B cell (primary cell): ENCODE data around the gene PET100. TPM values are rescaled to one million over a fixed set of nuclear protein-coding genes. Genes with fewer than 3 reads are reported as not detected.

Experiments used
- ATAC-seq: fragments of 200-7000 bp; cut with Tn5 transposase; one replicate; pipeline ENCODE4 v1.10.0; 2021; ENCODE audit warnings: low read depth, mild to moderate bottlenecking, moderate number of reproducible peaks, moderate library complexity
- CTCF ChIA-PET: fragments of 350-600 bp; sonication (Branson Sonifier 250); formaldehyde crosslinking; loops from one replicate; lab custom pipeline; 2021; ENCODE audit warnings: antibody characterized with exemption, inconsistent platforms; lab: Charles Lee
- POLR2A ChIA-PET: fragments of 350-600 bp; sonication (Branson Sonifier 250); formaldehyde crosslinking; loops from one replicate; lab custom pipeline; 2021; ENCODE audit warnings: antibody characterized with exemption; lab: Charles Lee
- DNase-seq: peaks from one replicate; pipeline ENCODE4 v3.0.0; 2013
- H2AFZ ChIP-seq: 2 replicates; pipeline ENCODE4 v1.6.1; 2012; ENCODE audit warnings: mild to moderate bottlenecking, low read depth, low read length; ENCODE audit not compliant: insufficient read depth, poor library complexity, severe bottlenecking
- H3K27ac ChIP-seq, 2 donors: 1 replicate in 1 of 2; 2 replicates in 1 of 2; pipeline ENCODE4 v1.5.1; 2012 to 2013; ENCODE audit warnings: low read length in 2 of 2, mild to moderate bottlenecking in 2 of 2, moderate library complexity in 1 of 2
- H3K27me3 ChIP-seq, 4 experiments: fragments of 200-600 bp in 1 of 4; sonication (generic) in 1 of 4; replicated peaks in 1 of 4; 1 replicate in 2 of 4; 2 replicates in 2 of 4; pipeline versions ENCODE4 v1.6.1 to v1.7.0; 2013 to 2016; ENCODE audit warnings: low read length in 3 of 4, mild to moderate bottlenecking in 2 of 4, mixed read lengths in 1 of 4, moderate library complexity in 1 of 4; ENCODE audit not compliant: insufficient read depth in 4 of 4, control insufficient read depth in 3 of 4; ENCODE audit errors: control extremely low read depth in 1 of 4
- H3K36me3 ChIP-seq, 2 experiments: replicated peaks in 1 of 2; 1 replicate in 1 of 2; 2 replicates in 1 of 2; pipeline versions ENCODE4 v1.6.1 to v1.7.1; 2013; ENCODE audit warnings: low read length in 1 of 2; ENCODE audit not compliant: insufficient read depth in 2 of 2, control insufficient read depth in 1 of 2; ENCODE audit errors: control extremely low read depth in 1 of 2, extremely low read depth in 1 of 2
- H3K4me1 ChIP-seq, 2 donors: fragments of 200-600 bp in 1 of 2; sonication (generic) in 1 of 2; 1 replicate in 1 of 2; 2 replicates in 1 of 2; pipeline versions ENCODE4 v1.5.1 to v1.6.1; 2013 to 2017; ENCODE audit warnings: low read length in 2 of 2; ENCODE audit not compliant: control insufficient read depth in 2 of 2, insufficient read depth in 2 of 2
- H3K4me2 ChIP-seq: replicated peaks from 2 replicates; pipeline ENCODE3; 2012; ENCODE audit warnings: mild to moderate bottlenecking, low read depth, low read length; ENCODE audit not compliant: poor library complexity, severe bottlenecking
- H3K4me3 ChIP-seq, 5 experiments: fragments of 200-600 bp in 1 of 5; sonication (generic) in 1 of 5; 1 replicate in 3 of 5; 2 replicates in 2 of 5; pipeline versions ENCODE4 v1.5.1 to v1.7.0; 2011 to 2016; ENCODE audit warnings: low read length in 4 of 5, mild to moderate bottlenecking in 4 of 5, low read depth in 2 of 5, control low read depth in 1 of 5, moderate library complexity in 1 of 5; ENCODE audit not compliant: insufficient read depth in 1 of 5; ENCODE audit errors: control extremely low read depth in 1 of 5, extremely low read depth in 1 of 5
- H3K79me2 ChIP-seq: fragments of 200-600 bp; sonication (generic); one replicate; pipeline ENCODE4 v1.6.0; 2016; ENCODE audit warnings: low read length; ENCODE audit not compliant: control insufficient read depth, insufficient read depth
- H3K9ac ChIP-seq: fragments of 200-600 bp; sonication (generic); 2 replicates; pipeline ENCODE4 v1.6.1; 2017; ENCODE audit warnings: mild to moderate bottlenecking, low read length, moderate library complexity
- H3K9me3 ChIP-seq, 3 donors: one replicate each; pipeline versions ENCODE4 v1.6.1 to v1.7.1; 2013; ENCODE audit warnings: low read length in 2 of 3; ENCODE audit not compliant: control insufficient read depth in 2 of 3, insufficient read depth in 1 of 3; ENCODE audit errors: control extremely low read depth in 1 of 3
- H4K20me1 ChIP-seq: 2 replicates; pipeline ENCODE4 v1.6.0; 2012; ENCODE audit warnings: mild to moderate bottlenecking, low read length; ENCODE audit not compliant: insufficient read depth, control insufficient read depth, poor library complexity, severe bottlenecking
- H3K27ac Mint-ChIP-seq: one replicate; pipeline ENCODE4 v1.8.0; 2021; ENCODE audit warnings: mixed read lengths
- H3K27me3 Mint-ChIP-seq: one replicate; pipeline ENCODE4 v1.8.0; 2021; ENCODE audit warnings: mixed read lengths
- H3K4me1 Mint-ChIP-seq: one replicate; pipeline ENCODE4 v1.8.0; 2021; ENCODE audit warnings: mixed read lengths
- H3K4me3 Mint-ChIP-seq: one replicate; pipeline ENCODE4 v1.8.0; 2021; ENCODE audit warnings: mixed read lengths
- H3K9me3 Mint-ChIP-seq: one replicate; pipeline ENCODE4 v1.8.0; 2022; ENCODE audit warnings: mixed read lengths; ENCODE audit not compliant: insufficient read depth
- EZH2 ChIP-seq: IDR thresholded peaks from 2 replicates; pipeline ENCODE4 v1.6.1; 2012; ENCODE audit warnings: borderline replicate concordance, low read depth, mild to moderate bottlenecking, moderate library complexity, low read length; ENCODE audit not compliant: insufficient read depth, poor library complexity, severe bottlenecking
- WGBS: methylation state at CpG from one replicate; pipeline ENCODE4 v1.1.5; 2013; ENCODE audit warnings: missing lambda C conversion rate; ENCODE audit not compliant: insufficient coverage; 5-methylcytosine and 5-hydroxymethylcytosine counted together
- intact Hi-C: fragments of 100-400 bp; cut with micrococcal nuclease; formaldehyde crosslinking; loops from one replicate; pipeline ENCODE4 v1.10.0; 2022
- polyA plus RNA-seq: library from polyadenylated mRNA; depleted of rRNA; stranded (reverse); fragments of >200 nt; gene quantifications from 2 replicates; pipeline ENCODE4 v1.2.3, GENCODE V29; 2012
- total RNA-seq, 2 donors: library from RNA; stranded (reverse); fragments of 120-200 nt in 1 of 2; gene quantifications; 1 replicate in 1 of 2; 2 replicates in 1 of 2; pipeline versions ENCODE4 v1.2.3 to v1.2.4, GENCODE V29; 2013 to 2022
- TF ChIP-seq, protein P1 (sequence below): fragments of 200-600 bp; IDR thresholded peaks from one replicate; pipeline ENCODE4 v1.8.0; 2022; ENCODE audit warnings: antibody characterized with exemption, mild to moderate bottlenecking

The PET100 gene
- total and polyA plus RNA-seq, 2 donors (not counting 1 experiment from before 2014, with no cell fraction given) = 31.3 to 100 TPM

DNA sequence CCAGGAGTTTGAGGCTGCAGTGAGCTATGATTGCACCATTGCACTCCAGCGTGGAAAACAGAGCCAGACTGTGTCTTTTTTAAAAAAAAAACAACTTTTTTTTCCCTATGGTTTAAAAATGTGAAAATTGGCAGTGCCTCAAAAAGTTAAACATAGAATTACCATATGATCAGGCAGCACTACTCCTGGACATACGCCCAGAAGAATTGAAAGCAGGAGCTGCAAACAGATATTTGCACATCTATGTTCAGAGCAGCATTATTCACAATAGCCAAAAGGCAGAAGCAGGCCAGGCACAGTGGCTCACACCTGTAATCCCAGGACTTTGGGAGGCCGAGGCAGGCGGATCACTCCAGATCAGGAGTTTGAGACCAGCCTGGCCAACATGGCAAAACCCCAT is 35.5 kb downstream of the PET100 start:
- ATAC-seq = no peak
- CTCF ChIA-PET = interaction anchor here (2.8 kb wide), 1 partner anchor 13 kb away, joined by 12 read pairs; no protein-coding TSS in a partner anchor

DNA sequence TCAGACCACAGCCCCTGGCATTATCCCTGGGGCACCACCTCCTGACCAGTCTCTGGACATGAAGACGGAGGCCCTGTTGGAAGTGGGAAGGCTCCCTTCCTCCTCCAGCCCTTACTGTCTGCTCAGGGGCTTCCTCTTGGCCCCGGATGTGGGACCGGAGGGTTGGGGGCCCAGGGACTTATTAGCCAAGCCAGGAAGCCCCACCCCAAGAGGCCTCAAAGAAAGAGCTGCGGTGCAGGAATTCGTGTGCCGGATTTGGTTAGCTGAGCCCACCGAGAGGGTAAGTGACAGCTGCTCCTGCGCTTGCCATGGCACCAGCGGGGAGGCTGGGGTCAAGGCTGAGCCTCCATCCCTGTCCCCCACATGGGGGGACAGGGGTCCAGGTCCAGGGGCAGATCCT is 39.2 kb downstream of the PET100 start, which contains the start of gene RETN:
Gene RETN, plus strand, starts transcription at position 208 of the 400 bp plus-strand sequence. CDS start 278 bp downstream, outside the sequence.
- no peak within 1 kb of the TSS for H3K4me2 ChIP-seq
- H3K27ac Mint-ChIP-seq = peak within 1 kb of the TSS; percentile 15
- WGBS = 55% methylated on average over 7 of the region's 9 CpGs

More for the DNA sequence above, 35.5 kb downstream of the PET100 start:
- H3K27ac ChIP-seq = no peak overlapping the region
- H3K9ac ChIP-seq = no peak overlapping the region
- DNase-seq = no peak
- H3K27ac Mint-ChIP-seq = no peak overlapping the region
- no peaks in the 10 kb centered on the region for H3K9me3 ChIP-seq
- H3K27me3 ChIP-seq = peaks cover 0 to 21% (median 5%) of the 10 kb centered on the region in 4 experiments
- H3K79me2 ChIP-seq = no peaks in the 10 kb centered on the region
- WGBS = 100% methylated on average over 2 of the region's 4 CpGs
- no peaks in the 10 kb centered on the region for H3K36me3 ChIP-seq
- intact Hi-C loops = no loop called here
- POLR2A ChIA-PET = no interaction called here
- H3K27me3 Mint-ChIP-seq = peaks cover 18% of the 10 kb centered on the region
- no peaks in the 10 kb centered on the region for H4K20me1 ChIP-seq
- H3K4me1 ChIP-seq = peaks cover under 1% of the 10 kb centered on the region in 2 donors
- H3K4me1 Mint-ChIP-seq = peaks cover 2% of the 10 kb centered on the region
- no peak overlapping the region for H3K4me2 ChIP-seq
- no peak overlapping the region for H3K4me3 ChIP-seq
- no peak overlapping the region for H2AFZ ChIP-seq
- no peaks in the 10 kb centered on the region for H3K9me3 Mint-ChIP-seq
- TF ChIP-seq, protein P1, sequence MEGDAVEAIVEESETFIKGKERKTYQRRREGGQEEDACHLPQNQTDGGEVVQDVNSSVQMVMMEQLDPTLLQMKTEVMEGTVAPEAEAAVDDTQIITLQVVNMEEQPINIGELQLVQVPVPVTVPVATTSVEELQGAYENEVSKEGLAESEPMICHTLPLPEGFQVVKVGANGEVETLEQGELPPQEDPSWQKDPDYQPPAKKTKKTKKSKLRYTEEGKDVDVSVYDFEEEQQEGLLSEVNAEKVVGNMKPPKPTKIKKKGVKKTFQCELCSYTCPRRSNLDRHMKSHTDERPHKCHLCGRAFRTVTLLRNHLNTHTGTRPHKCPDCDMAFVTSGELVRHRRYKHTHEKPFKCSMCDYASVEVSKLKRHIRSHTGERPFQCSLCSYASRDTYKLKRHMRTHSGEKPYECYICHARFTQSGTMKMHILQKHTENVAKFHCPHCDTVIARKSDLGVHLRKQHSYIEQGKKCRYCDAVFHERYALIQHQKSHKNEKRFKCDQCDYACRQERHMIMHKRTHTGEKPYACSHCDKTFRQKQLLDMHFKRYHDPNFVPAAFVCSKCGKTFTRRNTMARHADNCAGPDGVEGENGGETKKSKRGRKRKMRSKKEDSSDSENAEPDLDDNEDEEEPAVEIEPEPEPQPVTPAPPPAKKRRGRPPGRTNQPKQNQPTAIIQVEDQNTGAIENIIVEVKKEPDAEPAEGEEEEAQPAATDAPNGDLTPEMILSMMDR = no peak
- TF ChIP-seq EZH2 = no peak
- no peak overlapping the region for H3K4me3 Mint-ChIP-seq

More for the DNA sequence above, 39.2 kb downstream of the PET100 start, which contains the start of gene RETN:
- no peak for ATAC-seq
- no peaks in the 10 kb centered on the region for H4K20me1 ChIP-seq
- CTCF ChIA-PET = interaction anchor here (1.0 to 3.0 kb wide), 2 partner anchors 12 to 16 kb away, joined by 5 to 9 read pairs; partner anchors contain the start of gene TRAPPC5
- H3K4me3 ChIP-seq = no peak within 1 kb of the TSS
- intact Hi-C loops = no loop called here
- H3K9me3 Mint-ChIP-seq = no peaks in the 10 kb centered on the region
- H3K4me1 ChIP-seq = peaks cover 8% of the 10 kb centered on the region in 2 donors
- H2AFZ ChIP-seq = no peak within 1 kb of the TSS
- no peaks in the 10 kb centered on the region for H3K36me3 ChIP-seq
- no peak within 1 kb of the TSS for H3K27ac ChIP-seq
- peaks cover 12% of the 10 kb centered on the region for H3K4me1 Mint-ChIP-seq
- H3K27me3 ChIP-seq = peaks cover 0 to 41% (median 10%) of the 10 kb centered on the region in 4 experiments
- no peak for DNase-seq
- H3K4me3 Mint-ChIP-seq = no peak within 1 kb of the TSS
- POLR2A ChIA-PET = no interaction called here
- no peak within 1 kb of the TSS for H3K9ac ChIP-seq
- no peak for TF ChIP-seq EZH2
- TF ChIP-seq, protein P1 = no peak
- no peaks in the 10 kb centered on the region for H3K79me2 ChIP-seq
- peaks cover 39% of the 10 kb centered on the region for H3K27me3 Mint-ChIP-seq
- H3K9me3 ChIP-seq = peaks cover 0 to 2% (median 0%) of the 10 kb centered on the region in 3 donors
